HEK293 (cell line): ENCODE results near the gene GPR83.
A peak's percentile ranks its signal among the peaks of the same experiment; 100 is the strongest.

Experiments used
- CTCF ChIA-PET: fragments of 350-600 bp; formaldehyde crosslinking; extraction: SDS; loops from one replicate; lab custom pipeline; 2021; ENCODE audit warnings: antibody characterized with exemption; lab: Yijun Ruan, JAX
- POLR2A ChIA-PET: fragments of 300-600 bp; formaldehyde crosslinking; extraction: SDS; loops from one replicate; lab custom pipeline; 2020; ENCODE audit warnings: antibody characterized with exemption, inconsistent platforms; lab: Yijun Ruan, JAX
- H3K27ac ChIP-seq: fragments of 200-500 bp; sonication (Bioruptor generic); 2 replicates; pipeline ENCODE4 v1.5.1; 2014; ENCODE audit warnings: low read depth, low read length, control low read depth, inconsistent platforms; ENCODE audit errors: extremely low read depth
- H3K36me3 ChIP-seq, 2 experiments: fragments of 200-500 bp in 1 of 2; sonication (Bioruptor generic) in 1 of 2; 1 replicate in 1 of 2; 2 replicates in 1 of 2; pipeline ENCODE4 v1.5.1; 2014 to 2017; ENCODE audit warnings: inconsistent platforms in 2 of 2, low read length in 2 of 2; ENCODE audit not compliant: control insufficient read depth in 2 of 2, insufficient read depth in 1 of 2
- H3K4me1 ChIP-seq: fragments of 200-500 bp; sonication (Bioruptor generic); 2 replicates; pipeline ENCODE4 v1.5.1; 2014; ENCODE audit warnings: mild to moderate bottlenecking, low read length, inconsistent platforms; ENCODE audit not compliant: control insufficient read depth, insufficient read depth
- H3K4me3 ChIP-seq: 2 replicates; pipeline ENCODE4 v1.5.1; 2011; ENCODE audit warnings: low read depth, mild to moderate bottlenecking, control low read depth, low read length, moderate library complexity
- H3K9me3 ChIP-seq: fragments of 200-500 bp; sonication (Bioruptor generic); 2 replicates; pipeline ENCODE4 v1.5.1; 2014; ENCODE audit warnings: low read depth, low read length, inconsistent platforms; ENCODE audit not compliant: control insufficient read depth, insufficient read depth
- GLIS2 ChIP-seq: fragments of 450-650 bp; formaldehyde crosslinking; IDR thresholded peaks from 2 replicates; pipeline ENCODE4 v1.5.1; 2016; ENCODE audit warnings: missing biosample characterization, missing genetic modification characterization
- KLF1 ChIP-seq: fragments of 450-650 bp; formaldehyde crosslinking; IDR thresholded peaks from 2 replicates; pipeline ENCODE4 v1.5.1; 2016; ENCODE audit warnings: missing biosample characterization, missing genetic modification characterization
- PRDM10 ChIP-seq: fragments of 450-650 bp; formaldehyde crosslinking; IDR thresholded peaks from 2 replicates; pipeline ENCODE4 v1.5.1; 2016; ENCODE audit warnings: missing biosample characterization, missing genetic modification characterization
- SALL2 ChIP-seq: fragments of 450-650 bp; formaldehyde crosslinking; IDR thresholded peaks from 2 replicates; pipeline ENCODE4 v1.5.0; 2017; ENCODE audit warnings: missing biosample characterization, mild to moderate bottlenecking, missing genetic modification characterization, borderline replicate concordance
- ZBTB20 ChIP-seq: fragments of 450-650 bp; formaldehyde crosslinking; IDR thresholded peaks from 2 replicates; pipeline ENCODE4 v1.5.1; 2016; ENCODE audit warnings: missing biosample characterization, missing genetic modification characterization
- ZFP3 ChIP-seq: fragments of 450-650 bp; formaldehyde crosslinking; IDR thresholded peaks from 2 replicates; pipeline ENCODE4 v1.5.1; 2016; ENCODE audit warnings: low read depth, missing biosample characterization, missing genetic modification characterization
- ZFP69B ChIP-seq: fragments of 450-650 bp; formaldehyde crosslinking; IDR thresholded peaks from 2 replicates; pipeline ENCODE4 v1.5.1; 2016; ENCODE audit warnings: missing biosample characterization, missing genetic modification characterization
- ZNF10 ChIP-seq: fragments of 450-650 bp; formaldehyde crosslinking; IDR thresholded peaks from 2 replicates; pipeline ENCODE4 v1.5.1; 2017; ENCODE audit warnings: missing biosample characterization, missing genetic modification characterization
- ZNF146 ChIP-seq: fragments of 450-650 bp; formaldehyde crosslinking; IDR thresholded peaks from 2 replicates; pipeline ENCODE4 v1.5.1; 2016; ENCODE audit warnings: missing biosample characterization, missing genetic modification characterization
- ZNF2 ChIP-seq: fragments of 450-650 bp; formaldehyde crosslinking; IDR thresholded peaks from 2 replicates; pipeline ENCODE4 v1.5.1; 2016; ENCODE audit warnings: missing biosample characterization, missing genetic modification characterization
- ZNF214 ChIP-seq: fragments of 450-650 bp; formaldehyde crosslinking; IDR thresholded peaks from 2 replicates; pipeline ENCODE4 v1.5.1; 2017; ENCODE audit warnings: missing biosample characterization, mild to moderate bottlenecking, missing genetic modification characterization, borderline replicate concordance
- ZNF324 ChIP-seq: fragments of 450-650 bp; formaldehyde crosslinking; IDR thresholded peaks from 2 replicates; pipeline ENCODE4 v1.5.1; 2016; ENCODE audit warnings: missing biosample characterization, missing genetic modification characterization
- ZNF335 ChIP-seq: fragments of 450-650 bp; formaldehyde crosslinking; conservative IDR thresholded peaks from 2 replicates; pipeline ENCODE4 v1.5.1; 2016; ENCODE audit warnings: missing biosample characterization, missing genetic modification characterization
- ZNF341 ChIP-seq: fragments of 450-650 bp; formaldehyde crosslinking; IDR thresholded peaks from 2 replicates; pipeline ENCODE4; 2016; ENCODE audit warnings: low read depth, missing biosample characterization, missing genetic modification characterization
- ZNF449 ChIP-seq: fragments of 450-650 bp; formaldehyde crosslinking; IDR thresholded peaks from 2 replicates; pipeline ENCODE4 v1.5.1; 2017; ENCODE audit warnings: missing biosample characterization, mild to moderate bottlenecking, missing genetic modification characterization, moderate library complexity
- ZNF629 ChIP-seq: fragments of 450-650 bp; formaldehyde crosslinking; IDR thresholded peaks from 2 replicates; pipeline ENCODE4 v1.5.1; 2017; ENCODE audit warnings: missing biosample characterization, missing genetic modification characterization
- TF ChIP-seq, protein P1 (sequence below): fragments of 450-650 bp; formaldehyde crosslinking; IDR thresholded peaks from 2 replicates; pipeline ENCODE4 v1.5.0; 2017; ENCODE audit warnings: missing biosample characterization, missing genetic modification characterization, borderline replicate concordance

Gene GPR83

GRCh38 chr11:94450048-94450447 lies 48.8 kb upstream of the GPR83 start:
- Histone ChIP-seq H3K27ac (no peak overlapping the region), H3K9me3 (no peaks in the 10 kb centered on the region), H3K4me1 (no peaks in the 10 kb centered on the region), H3K36me3 (peaks cover 12 to 44% of the 10 kb centered on the region in 2 experiments; a peak in 2 of 3 replicates), H3K4me3 (no peak overlapping the region)
- CTCF ChIA-PET, result interaction anchor here (1.0 kb wide), 1 partner anchor 555 kb away, joined by 4 read pairs; no protein-coding TSS in a partner anchor
- TF ChIP-seq GLIS2 (no peak), ZFP3 (tag by site-specific recombination) (no peak), ZNF10 (tag by site-specific recombination) (no peak), ZNF324 (tag by site-specific recombination) (no peak), ZNF341 (tag by site-specific recombination) (no peak), ZNF2 (tag by site-specific recombination) (no peak), SALL2 (tag by site-specific recombination) (no peak), ZFP69B (no peak), ZNF214 (tag by site-specific recombination) (no peak)
- POLR2A ChIA-PET, result no interaction called here

- H3K27ac ChIP-seq, result no peak overlapping the region
- peaks cover 12 to 44% of the 10 kb centered on the region in 2 experiments; a peak in 2 of 3 replicates for H3K36me3 ChIP-seq
- POLR2A ChIA-PET, result no interaction called here
- H3K4me3 ChIP-seq, result no peak overlapping the region
- no peaks in the 10 kb centered on the region for H3K9me3 ChIP-seq
- CTCF ChIA-PET, result no interaction called here
- H3K4me1 ChIP-seq, result no peaks in the 10 kb centered on the region
- TF ChIP-seq KLF1 (tag by site-specific recombination) (no peak), ZNF335 (tag by site-specific recombination) (no peak), PRDM10 (tag by site-specific recombination) (peak; percentile 64; the same call in 1 of the 2 replicates), ZBTB20 (tag by site-specific recombination) (no peak), ZNF214 (tag by site-specific recombination) (no peak), ZNF449 (tag by site-specific recombination) (no peak), ZNF629 (tag by site-specific recombination) (peak; percentile 26; the same call in 1 of the 2 replicates), ZNF146 (tag by site-specific recombination) (no peak)
- TF ChIP-seq, protein P1, sequence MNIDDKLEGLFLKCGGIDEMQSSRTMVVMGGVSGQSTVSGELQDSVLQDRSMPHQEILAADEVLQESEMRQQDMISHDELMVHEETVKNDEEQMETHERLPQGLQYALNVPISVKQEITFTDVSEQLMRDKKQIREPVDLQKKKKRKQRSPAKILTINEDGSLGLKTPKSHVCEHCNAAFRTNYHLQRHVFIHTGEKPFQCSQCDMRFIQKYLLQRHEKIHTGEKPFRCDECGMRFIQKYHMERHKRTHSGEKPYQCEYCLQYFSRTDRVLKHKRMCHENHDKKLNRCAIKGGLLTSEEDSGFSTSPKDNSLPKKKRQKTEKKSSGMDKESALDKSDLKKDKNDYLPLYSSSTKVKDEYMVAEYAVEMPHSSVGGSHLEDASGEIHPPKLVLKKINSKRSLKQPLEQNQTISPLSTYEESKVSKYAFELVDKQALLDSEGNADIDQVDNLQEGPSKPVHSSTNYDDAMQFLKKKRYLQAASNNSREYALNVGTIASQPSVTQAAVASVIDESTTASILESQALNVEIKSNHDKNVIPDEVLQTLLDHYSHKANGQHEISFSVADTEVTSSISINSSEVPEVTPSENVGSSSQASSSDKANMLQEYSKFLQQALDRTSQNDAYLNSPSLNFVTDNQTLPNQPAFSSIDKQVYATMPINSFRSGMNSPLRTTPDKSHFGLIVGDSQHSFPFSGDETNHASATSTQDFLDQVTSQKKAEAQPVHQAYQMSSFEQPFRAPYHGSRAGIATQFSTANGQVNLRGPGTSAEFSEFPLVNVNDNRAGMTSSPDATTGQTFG (tag by site-specific recombination), result no peak
- TF ChIP-seq, all 188 proteins: peak for 2
Observed at GRCh38 chr11:94449437-94449836, 48.2 kb upstream of the GPR83 start.
